NCI-H82 treated with DMSO at 0.1 percent for 48 hours (cell line): Measurements from ENCODE around the gene MYF5.

ENCODE experiments used
- DNase-seq: peaks from one replicate; lab custom pipeline; 2025; ENCODE audit not compliant: unreplicated experiment; lab: John Stamatoyannopoulos, UW

MYF5 gene

DNA sequence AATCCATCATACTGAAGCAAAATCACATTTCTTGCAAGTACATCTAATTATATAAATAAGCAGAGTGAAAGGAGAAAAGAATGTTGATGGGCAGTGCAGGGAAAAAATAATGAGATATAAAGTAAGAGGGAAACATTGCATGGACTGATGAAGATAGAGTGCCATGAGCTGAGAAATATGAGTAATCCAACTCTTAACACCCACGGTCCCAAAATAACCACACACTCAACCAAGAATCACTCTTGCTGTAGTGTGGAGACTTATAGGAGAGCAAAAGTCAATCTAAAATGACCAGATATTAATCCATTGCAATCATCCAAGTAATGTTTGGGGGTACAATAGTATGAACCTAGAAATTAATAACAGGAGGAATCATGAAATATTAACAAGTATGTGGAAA is 40.2 kb downstream of the MYF5 start:
- no peak for DNase-seq

- DNase-seq = no peak
Observed at GRCh38 chr12:80761838-80762237, 45.1 kb downstream of the MYF5 start.

DNA sequence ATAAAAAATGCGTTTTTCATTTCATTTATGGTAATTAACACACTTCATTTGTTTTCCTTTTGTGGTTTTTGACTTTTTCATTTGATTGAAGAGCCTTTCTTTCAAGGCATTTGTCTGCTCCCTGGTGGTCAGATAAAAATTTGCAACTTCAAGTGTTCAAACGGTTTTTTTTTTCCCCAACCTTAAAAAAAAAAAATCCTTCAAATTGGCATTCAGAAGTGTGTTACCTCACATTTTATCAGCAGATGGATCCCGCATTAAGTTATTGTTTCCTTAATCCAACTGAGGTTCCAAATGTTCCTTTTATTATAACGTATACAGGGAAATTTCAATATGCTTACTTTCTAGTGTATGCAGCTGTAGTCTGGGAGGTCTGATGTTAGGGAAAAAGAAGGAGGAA is 47.2 kb downstream of the MYF5 start:
- peak; percentile 32 for DNase-seq

DNA sequence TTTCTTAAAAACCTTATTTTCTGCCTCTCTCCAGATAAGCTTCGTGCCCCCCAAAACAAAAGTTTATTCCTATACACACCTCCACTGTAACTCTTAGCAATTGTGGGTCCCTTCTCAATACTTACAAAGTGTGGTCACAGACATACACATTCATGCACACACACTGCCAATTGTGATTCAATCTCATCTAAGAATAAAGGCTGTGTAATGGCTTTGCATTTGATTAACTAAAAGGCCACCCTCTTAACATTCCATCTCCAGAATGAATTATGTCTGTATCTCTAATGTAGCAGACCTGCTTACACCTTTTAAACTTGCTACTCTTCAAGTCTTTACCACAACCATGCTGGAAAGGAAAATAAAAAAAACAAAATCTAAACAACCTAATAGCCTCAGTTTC is 49.5 kb downstream of the MYF5 start:
- DNase-seq = no peak

DNA sequence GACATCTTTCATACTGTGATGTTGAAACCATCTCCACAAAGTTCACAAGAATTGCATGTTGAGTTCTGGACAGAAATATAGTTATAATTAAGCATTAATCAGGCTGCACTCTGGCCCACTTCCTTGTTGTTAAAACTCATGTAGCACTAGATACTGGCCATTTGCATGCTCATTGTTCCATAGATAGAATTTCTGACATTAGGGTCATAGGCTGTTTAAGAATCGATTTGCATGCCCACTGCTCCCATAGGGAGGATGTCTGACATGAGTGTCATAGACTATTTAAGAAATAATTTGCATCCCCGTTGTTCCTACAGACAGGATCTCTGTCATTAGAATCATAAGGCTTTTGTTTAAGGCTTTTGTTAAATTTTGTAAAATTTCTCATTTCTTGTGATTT is 50.2 kb downstream of the MYF5 start:
- no peak for DNase-seq
